Adrenal gland (tissue), 12 donors: Measurements from ENCODE around the gene SERPINC1. TPM values are rescaled to one million over a fixed set of nuclear protein-coding genes. Genes with fewer than 3 reads are reported as not detected.

ENCODE experiments used
- DNase-seq, 7 donors: peaks; one replicate each; pipeline ENCODE4 v3.0.0-alpha.2; 2019 to 2020
- H3K27ac ChIP-seq, 5 donors: fragments of 200-600 bp; sonication (generic) in 4 of 5; 1 replicate in 3 of 5; 2 replicates in 2 of 5; pipeline versions ENCODE4 v1.5.1 to v1.8.0; 2016 to 2020; ENCODE audit warnings: mild to moderate bottlenecking in 1 of 5
- H3K27me3 ChIP-seq: fragments of 200-600 bp; 2 replicates; pipeline ENCODE4 v1.8.0; 2021
- H3K36me3 ChIP-seq, 2 donors: fragments of 200-600 bp; replicated peaks in 1 of 2; 1 replicate in 1 of 2; 2 replicates in 1 of 2; pipeline versions ENCODE4 v1.5.1 to v1.8.0; 2018 to 2022
- H3K4me1 ChIP-seq, 2 donors: fragments of 200-600 bp; replicated peaks in 1 of 2; 1 replicate in 1 of 2; 2 replicates in 1 of 2; pipeline versions ENCODE4 v1.5.1 to v1.8.0; 2018 to 2021
- H3K4me3 ChIP-seq, 4 donors: fragments of 200-600 bp; sonication (generic) in 3 of 4; one replicate each; pipeline ENCODE4 v1.5.1; 2016 to 2018
- H3K9me3 ChIP-seq, 3 donors: fragments of 200-600 bp; sonication (generic) in 1 of 3; replicated peaks in 1 of 3; 1 replicate in 2 of 3; 2 replicates in 1 of 3; pipeline versions ENCODE4 v1.5.1 to v1.8.0; 2016 to 2021
- CTCF ChIP-seq, 6 experiments: fragments of 450-650 bp in 4 of 6; fragments of 200-600 bp in 2 of 6; sonication (generic) in 1 of 6; IDR thresholded peaks; 1 replicate in 5 of 6; 2 replicates in 1 of 6; pipeline versions ENCODE4 v1.5.1 to v1.8.0; 2016 to 2021; ENCODE audit warnings: antibody characterized with exemption in 6 of 6, mild to moderate bottlenecking in 2 of 6, moderate library complexity in 1 of 6
- POLR2A ChIP-seq, 2 donors: fragments of 450-650 bp; IDR thresholded peaks; one replicate each; pipeline ENCODE4 v1.6.1; 2017; ENCODE audit warnings: antibody characterized with exemption in 2 of 2, mild to moderate bottlenecking in 2 of 2, moderate library complexity in 1 of 2
- WGBS, 4 donors: extraction: QIAGEN DNeasy Blood & Tissue Kit in 2 of 4; methylation state at CpG; one replicate each; pipeline versions ENCODE4 v1.1.5 to v1.1.7; 2013 to 2017; 5-methylcytosine and 5-hydroxymethylcytosine counted together
- intact Hi-C, 2 donors: fragments of 100-400 bp; cut with DNase I; formaldehyde crosslinking; loops; one replicate each; pipeline versions ENCODE4 v1.14.1 to v1.15.0; 2022 to 2023
- polyA plus RNA-seq, 3 donors: library from polyadenylated mRNA; stranded (reverse); fragments of 200-250 nt in 2 of 3; fragments of 350-450 nt in 1 of 3; fragmentation: Illumina TruSeq in 1 of 3; extraction: RNeasy Lipid Tissue Mini Kit (QIAGEN cat#74804) in 1 of 3; gene quantifications; one replicate each; pipeline ENCODE4 v1.2.3, GENCODE V29; 2013 to 2014
- total RNA-seq, 9 donors: library from RNA; depleted of rRNA in 4 of 9; stranded (reverse); fragments of >200 nt in 4 of 9; fragments of 120-200 nt in 1 of 9; fragmentation: NEBNext Ultra II Directional in 1 of 9; extraction: Animal tissue kit (Norgen Biotek cat#: 25700) in 1 of 9; gene quantifications; one replicate each; pipeline versions ENCODE4 v1.1.0 to v1.2.4, GENCODE V29; 2013 to 2023
- donor health status: healthy with polysubstance abuse.
- donor health status: Bipolar disorder and iron deficiency.
- donor health status: DM: yes; HTN: yes; CAD: no.
- donor health status: DM: no; HTN: no; CAD: no.
- donor health status: DM: no; HTN: no; CAD: no.
- donor health status: DM: yes; HTN: yes; CAD: no.

SERPINC1 gene
- total and polyA plus RNA-seq, 12 donors, result 0.19 to 1.2 (median 0.55) TPM; not detected in 4

GRCh38 chr1:173900992-173901391 is 16.1 kb downstream of the SERPINC1 start:
- Histone ChIP-seq H3K27ac (no peak overlapping the region), H3K4me1 (peaks cover 1 to 10% of the 10 kb centered on the region in 2 donors), H3K9me3 (no peaks in the 10 kb centered on the region), H3K27me3 (no peaks in the 10 kb centered on the region), H3K4me3 (no peak overlapping the region), H3K36me3 (no peaks in the 10 kb centered on the region)
- intact Hi-C loops, result no loop called here
- TF ChIP-seq POLR2A (IDR thresholded peaks at IDR 0.05), result no peak
- no peak for TF ChIP-seq CTCF (IDR thresholded peaks at IDR 0.05)
- no peak for DNase-seq
- WGBS, 4 donors, result 58 to 78% (median 71%) methylated on average over 3 of the region's 3 CpGs

GRCh38 chr1:173900427-173900826 is 16.7 kb downstream of the SERPINC1 start:
- H3K27me3 ChIP-seq, result no peaks in the 10 kb centered on the region
- TF ChIP-seq POLR2A (IDR thresholded peaks at IDR 0.05) (no peak), CTCF (IDR thresholded peaks at IDR 0.05) (no peak)
- H3K9me3 ChIP-seq, result no peaks in the 10 kb centered on the region
- peaks cover 3 to 10% of the 10 kb centered on the region in 2 donors for H3K4me1 ChIP-seq
- 32 to 58% (median 51%) methylated on average over 2 of the region's 2 CpGs for WGBS, 4 donors
- no peaks in the 10 kb centered on the region for H3K36me3 ChIP-seq
- DNase-seq, result no peak
- H3K4me3 ChIP-seq, result no peak overlapping the region
- intact Hi-C loops, result no loop called here
- H3K27ac ChIP-seq, result no peak overlapping the region

- DNase-seq, result no peak
- 68 to 98% (median 89%) methylated on average over 3 of the region's 3 CpGs for WGBS, 4 donors
- no peaks in the 10 kb centered on the region for H3K9me3 ChIP-seq
- no peak overlapping the region for H3K4me3 ChIP-seq
- H3K27me3 ChIP-seq, result no peaks in the 10 kb centered on the region
- no peak overlapping the region for H3K27ac ChIP-seq
- no peaks in the 10 kb centered on the region for H3K36me3 ChIP-seq
- intact Hi-C loops, result no loop called here
- peaks cover 3 to 5% of the 10 kb centered on the region in 2 donors for H3K4me1 ChIP-seq
- TF ChIP-seq CTCF (IDR thresholded peaks at IDR 0.05) (no peak), POLR2A (IDR thresholded peaks at IDR 0.05) (no peak)
Observed at GRCh38 chr1:173894189-173894588, 22.9 kb downstream of the SERPINC1 start.

- Histone ChIP-seq H3K4me1 (peaks cover 3 to 5% of the 10 kb centered on the region in 2 donors), H3K4me3 (no peak overlapping the region), H3K9me3 (no peaks in the 10 kb centered on the region), H3K27ac (no peak overlapping the region), H3K36me3 (no peaks in the 10 kb centered on the region), H3K27me3 (no peaks in the 10 kb centered on the region)
- DNase-seq, result no peak
- WGBS, 4 donors, result 85 to 100% (median 93%) methylated on average over 1 of the region's 1 CpG
- TF ChIP-seq CTCF (IDR thresholded peaks at IDR 0.05) (no peak), POLR2A (IDR thresholded peaks at IDR 0.05) (no peak)
- intact Hi-C loops, result no loop called here
Observed at GRCh38 chr1:173893611-173894010, 23.5 kb downstream of the SERPINC1 start.
